HG03039 (cell line): ENCODE measurements around the gene MAGI2.
A peak's percentile ranks its signal among the peaks of the same experiment; 100 is the strongest.

ENCODE experiments used
- ATAC-seq: cut with Tn5 transposase; IDR thresholded peaks from one replicate; pipeline ENCODE4 v1.9.1; 2021; ENCODE audit warnings: mild to moderate bottlenecking, moderate library complexity; ENCODE audit not compliant: unreplicated experiment

MAGI2 gene

DNA sequence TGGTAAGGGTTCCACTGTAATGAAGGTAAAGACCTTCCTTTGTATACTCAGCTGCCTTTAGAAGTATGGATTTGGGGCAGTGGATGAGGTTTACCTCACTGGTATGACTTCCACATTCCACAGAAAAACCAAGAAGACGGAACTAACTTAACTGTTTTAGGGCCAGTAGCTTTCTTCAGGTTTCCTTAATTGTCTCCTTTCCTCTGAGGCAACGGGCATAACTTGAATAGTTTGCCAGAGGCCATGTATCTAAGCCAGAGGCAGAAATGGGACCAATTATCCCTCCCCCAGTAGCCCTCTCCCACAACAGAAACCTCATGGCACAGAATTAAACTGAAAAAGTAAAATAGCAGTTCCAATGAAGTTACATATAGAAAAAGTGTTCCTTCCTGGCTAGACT is 1373.2 kb downstream of the MAGI2 start:
- ATAC-seq: no peak

DNA sequence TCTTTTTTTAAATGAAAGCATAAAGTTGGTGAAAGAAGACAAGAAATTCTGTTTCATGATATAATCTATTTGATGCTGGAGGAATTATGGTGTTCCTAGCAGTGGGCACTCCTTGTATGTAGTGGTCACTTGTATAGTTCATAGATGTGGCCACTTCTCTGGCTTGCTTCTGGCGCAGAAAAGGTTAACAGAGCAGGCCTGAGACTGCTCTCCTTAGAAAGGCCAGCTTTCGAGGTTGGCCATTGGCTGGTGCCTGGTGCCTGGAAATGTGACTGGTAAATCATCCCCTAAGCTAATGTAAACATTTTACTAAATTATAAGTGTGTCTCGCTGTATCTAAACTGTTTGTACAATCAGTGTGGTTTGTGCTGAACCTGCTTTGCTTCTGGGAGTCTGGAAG is 1378.8 kb downstream of the MAGI2 start:
- ATAC-seq: no peak

- ATAC-seq: no peak
Measured at GRCh38 chr7:78073609-78074382, 1379.7 kb downstream of the MAGI2 start.

- ATAC-seq: no peak
Measured at GRCh38 chr7:78072201-78072590, 1381.3 kb downstream of the MAGI2 start.

GRCh38 chr7:78071491-78072200 is 1381.8 kb downstream of the MAGI2 start:
- ATAC-seq: no peak

DNA sequence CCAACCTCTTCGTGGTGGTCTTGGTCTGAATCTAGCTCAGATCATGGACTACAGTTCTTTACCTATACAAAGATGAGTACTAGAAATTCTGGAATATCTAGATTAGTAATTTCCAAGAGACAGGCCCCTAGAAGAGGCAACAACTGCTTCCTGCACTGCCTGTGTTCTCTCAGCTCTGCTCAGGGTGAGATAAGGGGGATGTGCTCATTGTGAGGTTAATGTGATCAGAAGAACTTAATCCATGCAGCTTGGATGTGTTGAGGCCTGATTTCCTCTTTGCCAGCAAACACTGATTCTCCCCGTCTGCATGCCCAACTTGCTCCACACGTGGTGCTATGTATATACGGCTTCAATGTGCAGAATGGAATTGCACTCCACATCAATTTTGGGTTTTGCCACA is 1386.9 kb downstream of the MAGI2 start:
- no peak for ATAC-seq

DNA sequence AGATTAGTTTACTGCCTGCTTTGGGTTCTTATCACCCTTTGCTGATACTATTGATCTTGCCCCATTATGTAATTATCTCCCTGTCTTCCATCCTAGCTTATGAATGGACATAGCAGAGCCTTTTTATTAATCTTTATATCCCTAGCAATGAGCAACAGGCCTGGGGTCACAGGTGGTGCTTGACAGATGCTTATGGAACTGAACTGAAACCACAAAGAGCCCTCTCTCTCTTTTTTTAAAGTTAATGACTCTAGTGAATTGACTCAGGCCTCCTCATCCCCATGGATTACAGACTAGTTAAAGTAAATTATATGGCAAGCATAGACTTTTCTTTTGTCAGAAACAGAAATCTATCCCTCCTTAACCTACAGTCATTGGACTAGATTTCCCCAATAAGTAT is 1389.7 kb downstream of the MAGI2 start:
- ATAC-seq: no peak

- ATAC-seq: no peak
Measured at GRCh38 chr7:78062214-78062613, 1391.3 kb downstream of the MAGI2 start.

- no peak for ATAC-seq
Measured at GRCh38 chr7:78057571-78057970, 1395.9 kb downstream of the MAGI2 start.

DNA sequence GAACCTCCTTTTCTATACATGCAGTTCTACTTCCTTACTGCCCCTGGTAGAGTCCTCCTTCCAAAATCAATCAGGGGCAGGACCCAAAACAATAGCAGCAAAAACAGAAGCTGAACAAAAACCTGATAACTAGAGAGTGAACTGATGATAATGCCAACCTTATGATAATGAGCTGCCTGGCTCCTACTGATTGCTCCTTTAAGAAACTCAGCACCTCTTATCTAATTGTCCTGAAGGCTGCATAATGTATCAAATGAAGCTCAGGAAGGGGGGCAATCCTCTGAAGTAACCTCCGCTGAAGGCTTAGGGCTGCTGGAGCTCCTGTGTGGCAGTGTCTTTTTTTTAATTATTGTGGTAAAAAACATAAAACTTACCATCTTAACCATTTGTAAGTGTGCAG is 1397.9 kb downstream of the MAGI2 start:
- no peak for ATAC-seq

- no peak for ATAC-seq
Measured at GRCh38 chr7:78055001-78055573, 1398.4 kb downstream of the MAGI2 start.

GRCh38 chr7:78052112-78052511 is 1401.4 kb downstream of the MAGI2 start:
- no peak for ATAC-seq

- ATAC-seq: no peak
Measured at GRCh38 chr7:78047800-78048199, 1405.7 kb downstream of the MAGI2 start.

DNA sequence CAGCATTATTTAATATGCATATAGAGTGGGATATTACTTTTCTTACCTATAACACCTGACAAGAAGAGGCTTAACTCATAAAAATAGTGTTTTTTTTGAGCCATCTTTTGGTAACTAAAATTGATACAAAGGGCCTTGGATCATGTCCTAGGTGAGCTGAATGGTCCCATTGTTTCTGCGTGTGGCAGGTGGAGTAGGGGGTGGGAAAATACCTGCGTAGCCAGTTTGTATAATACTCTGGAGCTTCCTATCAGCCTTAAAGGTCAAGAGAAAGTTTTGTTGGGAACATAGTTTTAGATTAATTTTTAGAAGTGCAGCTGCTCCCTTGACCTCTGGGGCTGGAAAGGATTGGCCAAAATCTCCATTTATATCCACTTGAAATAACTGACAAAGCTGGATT is 1410.3 kb downstream of the MAGI2 start:
- no peak for ATAC-seq

GRCh38 chr7:78041423-78041822 is 1412.0 kb downstream of the MAGI2 start:
- no peak for ATAC-seq

GRCh38 chr7:78039790-78040776 is 1413.4 kb downstream of the MAGI2 start:
- ATAC-seq: peak; percentile 76

DNA sequence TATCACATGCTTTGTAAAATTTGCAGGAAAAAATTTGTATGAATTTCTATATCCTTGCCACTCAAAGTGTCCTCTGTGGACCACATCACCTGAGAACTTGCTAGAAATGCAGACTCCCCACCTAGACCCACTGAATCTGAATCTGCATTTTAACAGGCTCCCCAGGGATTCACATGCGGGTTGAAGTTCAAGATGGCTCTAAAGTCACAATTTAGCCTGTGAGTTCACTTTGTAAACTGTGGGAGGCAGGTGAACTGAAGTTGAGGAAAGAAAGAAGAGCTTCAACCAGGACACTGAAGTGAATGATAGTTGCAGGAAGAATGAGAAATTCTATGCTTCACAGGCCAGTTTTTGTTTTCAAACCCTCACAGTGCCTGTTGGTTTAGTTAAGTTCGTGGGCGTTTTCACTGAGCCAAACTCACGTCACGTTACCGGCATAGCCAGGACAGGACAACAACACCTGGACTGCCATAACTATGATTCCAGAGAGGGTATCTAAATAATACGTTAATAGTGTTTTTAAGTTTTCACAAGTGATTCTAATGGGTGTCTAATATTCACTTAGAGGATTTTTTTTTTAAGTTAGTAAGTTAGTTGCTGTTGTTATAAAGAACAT is 1414.9 kb downstream of the MAGI2 start:
- ATAC-seq: no peak

DNA sequence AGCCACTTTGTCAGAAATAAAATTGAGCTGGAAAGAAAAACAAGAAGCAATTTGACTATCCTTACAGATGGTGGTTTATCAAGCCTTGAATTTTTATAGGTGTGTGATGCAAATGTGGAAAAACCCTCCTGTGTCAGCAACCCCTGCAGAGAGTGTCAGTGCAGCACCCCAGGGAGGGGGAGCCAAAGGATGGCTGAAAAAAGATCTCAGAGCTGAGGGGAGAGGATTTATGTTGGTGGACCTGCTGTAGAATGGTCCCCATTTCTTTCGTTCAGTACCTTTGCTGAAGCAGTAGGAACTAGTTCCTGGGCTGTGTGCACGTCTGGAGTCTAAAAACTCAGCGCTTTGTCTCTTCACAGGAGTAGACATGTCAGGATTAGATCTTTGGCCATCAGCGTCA is 1415.9 kb downstream of the MAGI2 start:
- no peak for ATAC-seq

GRCh38 chr7:78033410-78033809 is 1420.1 kb downstream of the MAGI2 start:
- no peak for ATAC-seq

GRCh38 chr7:78026492-78026891 is 1427.0 kb downstream of the MAGI2 start:
- no peak for ATAC-seq

- ATAC-seq: no peak
Measured at GRCh38 chr7:78024591-78024990, 1428.9 kb downstream of the MAGI2 start.
